ENCODE data around the gene EPHA10. TPM values are rescaled to one million over a fixed set of nuclear protein-coding genes. Genes with fewer than 3 reads are reported as not detected.

The EPHA10 gene
- total RNA-seq, 1 donor, result under 0.01 TPM

- peak; percentile 57 to 89 (median 71) for DNase-seq (ENCODE audit: low read depth in 2 of 3, low spot score in 2 of 3)
Observed at GRCh38 chr1:37682334-37682987, 82.5 kb downstream of the EPHA10 start.

DNA sequence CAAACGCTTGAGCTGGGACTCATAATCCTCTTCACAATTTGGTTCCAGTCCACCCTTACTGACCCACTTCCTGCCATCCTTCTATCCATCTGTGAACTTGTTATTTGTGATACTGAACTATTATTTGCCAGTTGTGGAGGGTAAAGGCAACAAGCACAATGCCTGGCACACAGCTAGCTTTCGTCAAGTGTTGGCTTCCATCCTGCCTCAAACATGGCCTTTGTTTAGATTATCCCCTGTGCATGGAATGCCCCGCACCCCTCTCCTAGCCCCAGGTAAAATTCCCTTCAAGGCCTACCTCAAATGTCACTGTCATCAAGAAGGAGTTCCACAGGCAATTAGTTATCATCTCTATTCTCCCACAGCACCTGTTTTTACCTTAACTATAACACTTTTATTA lies 84.0 kb downstream of the EPHA10 start:
- no peak for DNase-seq (ENCODE audit: low read depth in 2 of 3, low spot score in 2 of 3)

DNA sequence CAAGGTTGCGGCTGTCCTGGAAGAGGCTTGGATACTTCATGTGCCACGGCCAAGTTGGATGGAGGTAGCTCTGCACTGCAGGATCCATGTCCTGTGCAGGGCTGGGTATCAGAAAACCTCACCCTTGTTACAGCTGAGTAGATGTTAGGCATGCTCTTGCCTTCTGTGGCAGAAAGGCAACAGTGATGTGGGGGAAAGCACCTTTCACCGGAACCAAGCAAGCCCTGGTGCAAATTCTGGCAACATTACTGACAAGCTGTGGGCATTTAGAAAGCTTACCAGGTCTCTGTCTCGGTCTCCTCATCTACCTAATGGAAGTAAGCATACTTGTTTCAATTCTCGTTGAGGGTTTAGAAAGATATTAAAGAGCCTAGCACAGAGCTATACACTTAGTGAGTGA lies 87.1 kb downstream of the EPHA10 start:
- no peak for DNase-seq (ENCODE audit: low read depth in 2 of 3, low spot score in 2 of 3)

- DNase-seq (ENCODE audit: low read depth in 2 of 3, low spot score in 2 of 3), result no peak
Observed at GRCh38 chr1:37677143-37677439, 87.8 kb downstream of the EPHA10 start.

- no peak for DNase-seq (ENCODE audit: low read depth in 2 of 3, low spot score in 2 of 3)
Observed at GRCh38 chr1:37676281-37677142, 88.4 kb downstream of the EPHA10 start.

- DNase-seq (ENCODE audit: low read depth in 2 of 3, low spot score in 2 of 3), result peak in 1 of 3 donors; percentile 25
Observed at GRCh38 chr1:37673920-37674319, 91.0 kb downstream of the EPHA10 start.

DNA sequence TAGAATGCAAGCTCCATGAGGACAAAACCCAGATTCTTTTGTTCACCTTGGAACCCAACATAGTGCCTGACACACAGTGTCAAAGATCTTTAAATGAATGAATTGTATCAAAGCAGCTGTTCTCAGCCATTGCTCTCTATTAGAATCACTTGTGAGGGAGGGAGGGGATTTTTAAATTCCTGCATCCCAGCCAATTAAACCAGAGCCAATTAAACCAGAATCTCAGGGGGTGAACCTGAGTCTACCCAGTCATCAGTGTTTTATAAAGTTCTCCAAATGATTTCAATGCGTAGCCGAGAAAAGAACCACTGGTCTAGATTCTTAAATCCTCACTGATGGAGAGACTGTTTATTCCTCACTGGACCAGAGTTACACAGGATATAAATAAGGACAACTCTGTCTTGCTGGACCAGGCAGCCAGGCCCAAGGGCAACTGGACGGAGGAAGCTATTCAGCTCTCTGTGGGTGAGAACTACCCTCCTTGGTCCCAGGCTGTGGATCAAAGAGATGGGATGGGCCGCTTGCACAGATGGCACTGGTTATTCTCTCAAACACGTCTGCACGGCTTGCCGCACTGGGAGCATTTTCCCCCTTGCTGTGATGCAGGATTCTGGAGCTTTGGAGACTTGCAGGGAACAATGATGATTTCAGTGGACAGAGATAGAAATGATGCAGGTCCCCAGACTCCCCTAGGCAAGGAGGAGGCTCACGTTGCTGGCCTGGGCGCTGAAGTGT lies 92.6 kb downstream of the EPHA10 start:
- DNase-seq (ENCODE audit: low read depth in 2 of 3, low spot score in 2 of 3), result no peak

DNA sequence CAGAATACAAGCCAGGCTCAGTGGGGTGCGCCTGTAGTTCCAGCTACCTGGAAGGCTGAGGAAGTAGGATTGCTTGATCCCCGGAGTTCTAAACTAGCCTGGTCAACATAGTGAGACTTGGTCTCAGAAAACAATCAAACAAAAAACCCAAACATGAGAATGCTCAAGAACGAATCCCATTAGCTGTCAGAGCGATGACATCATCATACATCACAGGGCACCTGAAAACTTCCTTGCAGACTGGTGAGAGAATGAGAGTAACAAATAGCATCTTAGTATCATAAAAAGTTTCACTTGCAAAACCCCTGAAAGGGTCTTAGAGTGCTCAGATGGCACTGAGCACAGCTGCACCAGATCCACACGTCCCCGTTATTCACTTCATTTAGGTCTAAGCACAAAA lies 93.7 kb downstream of the EPHA10 start:
- DNase-seq (ENCODE audit: low read depth in 2 of 3, low spot score in 2 of 3), result no peak

- no peak for DNase-seq (ENCODE audit: low read depth in 2 of 3, low spot score in 2 of 3)
Observed at GRCh38 chr1:37670133-37670532, 94.8 kb downstream of the EPHA10 start.

DNA sequence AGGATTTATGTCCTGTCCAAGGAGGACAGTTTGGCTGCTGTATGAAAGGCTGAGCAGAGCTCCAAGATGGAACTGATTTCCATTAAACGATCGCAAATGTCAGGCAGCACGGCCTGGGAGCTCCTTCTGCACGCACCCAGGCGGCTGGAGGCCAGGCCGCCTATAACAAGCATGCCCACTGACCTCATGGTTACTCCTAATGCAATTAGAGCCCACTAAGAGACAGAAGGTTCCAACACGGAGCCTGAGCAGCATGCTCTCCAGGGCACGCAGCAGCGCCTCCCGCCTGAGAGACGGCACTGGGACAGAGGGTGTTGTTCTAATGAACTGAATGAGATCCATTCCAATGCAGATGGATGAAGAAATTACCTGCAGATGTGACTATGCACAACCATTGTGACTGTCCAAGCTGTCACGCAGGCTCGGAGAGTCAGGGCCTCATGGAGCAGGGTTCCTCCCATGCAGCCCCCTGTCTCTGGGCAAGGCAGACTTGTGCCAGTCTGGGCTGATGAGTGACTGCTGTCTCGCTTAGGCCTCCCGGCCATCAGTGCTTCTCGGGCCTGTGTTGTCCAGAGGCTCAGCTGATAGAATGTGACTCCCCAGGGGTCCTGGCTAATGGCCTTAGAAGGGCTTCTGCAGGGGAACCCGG lies 97.8 kb downstream of the EPHA10 start:
- no peak for DNase-seq (ENCODE audit: low read depth in 2 of 3, low spot score in 2 of 3)

DNA sequence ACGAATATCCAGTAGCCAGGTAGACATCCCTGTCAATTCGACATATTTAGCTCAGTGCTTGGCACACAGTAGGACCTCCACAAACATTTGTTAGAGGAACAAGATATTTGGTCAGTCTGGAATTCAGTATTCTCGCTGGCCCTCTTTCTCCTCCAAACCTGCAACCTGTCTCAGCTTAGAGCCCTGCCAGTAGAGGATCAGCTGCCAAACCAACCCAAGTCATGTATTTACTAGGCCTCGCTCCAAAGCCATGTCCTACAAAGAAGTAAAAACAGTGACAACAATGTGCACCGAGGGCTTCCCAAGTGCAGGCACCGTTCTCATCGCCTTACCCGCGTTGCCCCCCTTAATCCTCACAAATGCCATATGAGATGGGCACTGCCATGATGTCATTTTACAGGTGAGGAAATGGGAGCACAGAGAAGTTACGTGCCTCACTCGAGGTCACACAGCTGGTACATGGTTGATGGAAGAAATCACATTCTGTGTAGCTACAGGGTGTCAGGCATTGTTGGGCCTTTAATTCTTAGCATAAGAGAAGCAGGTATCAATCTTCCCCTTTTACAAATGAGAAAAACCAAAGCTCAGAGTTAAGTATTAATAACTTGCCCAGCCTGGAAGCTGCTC lies 98.6 kb downstream of the EPHA10 start:
- no peak for DNase-seq (ENCODE audit: low read depth in 2 of 3, low spot score in 2 of 3)

Small RNAs within 50 kb of the gene (small RNA-seq; reads per million reads assigned to genes)
- not detected for gene RF00019

Other genes starting within 250 kb of the EPHA10 start
- 11.0 TPM for gene SNIP1, start 210.8 kb downstream of the EPHA10 start, total RNA-seq
- 0.54 TPM for gene DNALI1, start 208.2 kb downstream of the EPHA10 start, total RNA-seq
- gene GNL2, start 169.2 kb downstream of the EPHA10 start, total RNA-seq, result 22.6 TPM
- not detected for gene RSPO1, start 130.2 kb downstream of the EPHA10 start, total RNA-seq
- gene CDCA8, start 72.6 kb downstream of the EPHA10 start, total RNA-seq, result 1.6 TPM
- gene MANEAL, start 28.7 kb upstream of the EPHA10 start, total RNA-seq, result 1.3 TPM
- 6.5 TPM for gene C1orf122, start 42.7 kb upstream of the EPHA10 start, total RNA-seq
- 26.9 TPM for gene YRDC, start 43.1 kb upstream of the EPHA10 start, total RNA-seq
- 3.0 TPM for gene MTF1, start 94.5 kb upstream of the EPHA10 start, total RNA-seq
- gene INPP5B, start 181.9 kb upstream of the EPHA10 start, total RNA-seq, result 50.4 TPM
- gene SF3A3, start 224.9 kb upstream of the EPHA10 start, total RNA-seq, result 26.9 TPM
- 63.0 TPM for gene FHL3, start 240.4 kb upstream of the EPHA10 start, total RNA-seq
- 11.3 TPM for gene UTP11, start 247.6 kb upstream of the EPHA10 start, total RNA-seq

Data from hematopoietic multipotent progenitor cell (in vitro differentiated cells).